ENCODE data around the gene OR13C3.

DNA sequence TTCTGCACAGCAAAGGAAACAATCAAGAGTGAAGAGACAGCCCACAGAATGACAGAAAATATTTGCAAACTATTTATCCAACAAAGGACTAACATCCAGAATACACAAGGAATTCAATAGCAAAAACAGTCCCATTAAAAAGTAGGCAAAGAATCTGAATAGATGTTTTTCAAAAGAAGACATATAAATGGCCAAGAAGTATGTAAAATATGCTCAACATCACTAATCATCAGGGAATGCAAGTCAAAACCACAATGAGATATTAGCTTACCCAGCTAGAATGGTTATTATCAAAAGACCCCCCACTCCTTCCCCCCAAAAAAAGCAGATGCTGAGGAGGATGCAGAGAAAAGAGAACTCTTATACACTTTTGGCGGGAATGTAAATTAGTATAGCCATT, 18.9 kb upstream of the OR13C3 start:
- TF ChIP-seq, protein P1, sequence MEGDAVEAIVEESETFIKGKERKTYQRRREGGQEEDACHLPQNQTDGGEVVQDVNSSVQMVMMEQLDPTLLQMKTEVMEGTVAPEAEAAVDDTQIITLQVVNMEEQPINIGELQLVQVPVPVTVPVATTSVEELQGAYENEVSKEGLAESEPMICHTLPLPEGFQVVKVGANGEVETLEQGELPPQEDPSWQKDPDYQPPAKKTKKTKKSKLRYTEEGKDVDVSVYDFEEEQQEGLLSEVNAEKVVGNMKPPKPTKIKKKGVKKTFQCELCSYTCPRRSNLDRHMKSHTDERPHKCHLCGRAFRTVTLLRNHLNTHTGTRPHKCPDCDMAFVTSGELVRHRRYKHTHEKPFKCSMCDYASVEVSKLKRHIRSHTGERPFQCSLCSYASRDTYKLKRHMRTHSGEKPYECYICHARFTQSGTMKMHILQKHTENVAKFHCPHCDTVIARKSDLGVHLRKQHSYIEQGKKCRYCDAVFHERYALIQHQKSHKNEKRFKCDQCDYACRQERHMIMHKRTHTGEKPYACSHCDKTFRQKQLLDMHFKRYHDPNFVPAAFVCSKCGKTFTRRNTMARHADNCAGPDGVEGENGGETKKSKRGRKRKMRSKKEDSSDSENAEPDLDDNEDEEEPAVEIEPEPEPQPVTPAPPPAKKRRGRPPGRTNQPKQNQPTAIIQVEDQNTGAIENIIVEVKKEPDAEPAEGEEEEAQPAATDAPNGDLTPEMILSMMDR (IDR thresholded peaks at IDR 0.05; ENCODE audit: insufficient read depth, low read length): no peak
- TF ChIP-seq POLR2AphosphoS5 (IDR thresholded peaks at IDR 0.05; ENCODE audit: low read depth): no peak
- TF ChIP-seq, protein P2, sequence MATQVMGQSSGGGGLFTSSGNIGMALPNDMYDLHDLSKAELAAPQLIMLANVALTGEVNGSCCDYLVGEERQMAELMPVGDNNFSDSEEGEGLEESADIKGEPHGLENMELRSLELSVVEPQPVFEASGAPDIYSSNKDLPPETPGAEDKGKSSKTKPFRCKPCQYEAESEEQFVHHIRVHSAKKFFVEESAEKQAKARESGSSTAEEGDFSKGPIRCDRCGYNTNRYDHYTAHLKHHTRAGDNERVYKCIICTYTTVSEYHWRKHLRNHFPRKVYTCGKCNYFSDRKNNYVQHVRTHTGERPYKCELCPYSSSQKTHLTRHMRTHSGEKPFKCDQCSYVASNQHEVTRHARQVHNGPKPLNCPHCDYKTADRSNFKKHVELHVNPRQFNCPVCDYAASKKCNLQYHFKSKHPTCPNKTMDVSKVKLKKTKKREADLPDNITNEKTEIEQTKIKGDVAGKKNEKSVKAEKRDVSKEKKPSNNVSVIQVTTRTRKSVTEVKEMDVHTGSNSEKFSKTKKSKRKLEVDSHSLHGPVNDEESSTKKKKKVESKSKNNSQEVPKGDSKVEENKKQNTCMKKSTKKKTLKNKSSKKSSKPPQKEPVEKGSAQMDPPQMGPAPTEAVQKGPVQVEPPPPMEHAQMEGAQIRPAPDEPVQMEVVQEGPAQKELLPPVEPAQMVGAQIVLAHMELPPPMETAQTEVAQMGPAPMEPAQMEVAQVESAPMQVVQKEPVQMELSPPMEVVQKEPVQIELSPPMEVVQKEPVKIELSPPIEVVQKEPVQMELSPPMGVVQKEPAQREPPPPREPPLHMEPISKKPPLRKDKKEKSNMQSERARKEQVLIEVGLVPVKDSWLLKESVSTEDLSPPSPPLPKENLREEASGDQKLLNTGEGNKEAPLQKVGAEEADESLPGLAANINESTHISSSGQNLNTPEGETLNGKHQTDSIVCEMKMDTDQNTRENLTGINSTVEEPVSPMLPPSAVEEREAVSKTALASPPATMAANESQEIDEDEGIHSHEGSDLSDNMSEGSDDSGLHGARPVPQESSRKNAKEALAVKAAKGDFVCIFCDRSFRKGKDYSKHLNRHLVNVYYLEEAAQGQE (IDR thresholded peaks at IDR 0.05; ENCODE audit: insufficient replicate concordance, low read depth): no peak
- TF ChIP-seq GABPA (IDR thresholded peaks at IDR 0.05; ENCODE audit: low read depth): no peak
- TF ChIP-seq SPI1 (IDR thresholded peaks at IDR 0.05; ENCODE audit: borderline replicate concordance, low read depth): no peak
